ENCODE data around the gene WNT2. TPM values are rescaled to one million over a fixed set of nuclear protein-coding genes. Genes with fewer than 3 reads are reported as not detected.

The WNT2 gene
- total and polyA plus RNA-seq, 7 donors: 0.01 to 0.47 (median 0.03) TPM; not detected in 4

Other genes starting within 250 kb of the WNT2 start
- gene ASZ1, start 104.4 kb upstream of the WNT2 start, total RNA-seq: not detected
- not detected for gene ASZ1, start 104.4 kb upstream of the WNT2 start, polyA plus RNA-seq
- gene CFTR, start 157.0 kb upstream of the WNT2 start, total RNA-seq: under 1 TPM in 1 of 4 donors, not detected in 3; 0.06 TPM
- under 1 TPM in 1 of 3 donors, not detected in 2; 0.01 TPM for gene CFTR, start 157.0 kb upstream of the WNT2 start, polyA plus RNA-seq